ENCODE results near the gene OR13C8.
"Not testable (repeated sequence)": the region's sequence is repeated elsewhere in the genome, so short reads cannot be mapped to it uniquely, and the experiment has no call there.

The OR13C8 gene

DNA sequence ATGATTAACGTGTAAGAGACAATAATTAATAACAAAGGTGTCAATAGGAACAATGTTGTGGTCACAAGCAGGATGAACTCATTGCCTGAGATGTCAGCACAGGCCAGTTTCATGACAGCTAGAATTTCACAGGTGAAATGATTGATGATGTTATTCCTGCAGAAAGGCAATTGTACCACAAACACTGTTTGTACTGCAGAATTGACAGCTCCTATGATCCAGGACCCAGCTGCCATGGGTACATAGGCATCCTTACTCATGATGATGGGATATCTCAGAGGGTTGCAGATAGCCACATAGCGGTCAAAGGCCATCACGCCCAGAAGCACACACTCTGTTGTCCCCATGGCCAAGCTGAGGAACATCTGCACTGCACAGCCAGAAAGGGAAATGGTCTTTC, 29.8 kb downstream of the OR13C8 start:
- H3K36me3 ChIP-seq (replicated peaks in 1 of 2; ENCODE audit: control insufficient read depth in 2 of 2, insufficient read depth in 2 of 2, low read length in 2 of 2); H4K91ac ChIP-seq (ENCODE audit: low read depth, low read length, poor library complexity); H2BK5ac ChIP-seq (ENCODE audit: low read length); H2BK15ac ChIP-seq (ENCODE audit: low read length); H3K18ac ChIP-seq (ENCODE audit: low read length); H3K4me2 ChIP-seq (ENCODE audit: insufficient read depth, low read length, poor library complexity, severe bottlenecking); H2BK120ac ChIP-seq (ENCODE audit: low read depth, low read length); H3K23ac ChIP-seq (ENCODE audit: low read depth, low read length, poor library complexity); H3K4me3 ChIP-seq (ENCODE audit: low read length in 2 of 2); H3K4me1 ChIP-seq (ENCODE audit: control insufficient read depth in 2 of 2, insufficient read depth in 1 of 2, low read depth in 1 of 2, low read length in 2 of 2); DNase-seq (ENCODE audit: low spot score); H3K4ac ChIP-seq (ENCODE audit: low read length); H3K27me3 ChIP-seq (ENCODE audit: control insufficient read depth in 3 of 3, insufficient read depth in 3 of 3, low read depth in 1 of 3, low read length in 3 of 3); H3K9me3 ChIP-seq (replicated peaks in 1 of 2; ENCODE audit: control insufficient read depth in 2 of 2, insufficient read depth in 1 of 2, low read depth in 1 of 2, low read length in 2 of 2); H3K9ac ChIP-seq (ENCODE audit: low read depth, low read length, poor library complexity); H2AK5ac ChIP-seq (ENCODE audit: low read depth, low read length); H4K8ac ChIP-seq (ENCODE audit: low read depth, low read length); H3K79me1 ChIP-seq (ENCODE audit: low read depth, low read length); H2BK12ac ChIP-seq (ENCODE audit: low read length); H2AFZ ChIP-seq (ENCODE audit: low read length); H3K27ac ChIP-seq (replicated peaks; ENCODE audit: low read length); H3K14ac ChIP-seq (ENCODE audit: low read length): not testable (repeated sequence)
- no CpG with 5 or more reads among the region's 3 CpGs for WGBS, 2 donors (ENCODE audit: extremely low coverage in 2 of 2, insufficient read length in 2 of 2, insufficient replicate concordance in 1 of 2)

DNA sequence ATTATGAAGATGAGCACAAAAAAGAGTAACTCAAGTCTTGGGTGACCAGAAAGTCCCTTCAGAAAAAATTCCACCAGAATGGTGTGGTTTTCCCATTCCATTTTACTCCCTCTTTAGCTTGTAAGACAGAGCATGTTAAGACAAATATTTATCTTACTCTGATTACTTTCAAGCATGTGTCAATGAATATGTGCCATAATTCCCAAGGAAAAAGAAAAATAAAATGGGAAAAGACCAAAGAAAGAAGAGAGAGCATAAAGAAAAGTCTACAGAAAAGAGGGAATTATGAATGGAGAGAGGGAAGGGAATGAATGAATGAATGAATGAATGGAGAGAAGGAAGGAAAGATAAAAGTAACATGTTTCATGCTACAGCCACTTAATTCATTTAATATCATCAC, 30.3 kb downstream of the OR13C8 start, which contains the start of gene OR13C5:
OR13C5 (minus strand) TSS at position 101 of the 400 bp plus-strand sequence; CDS start at position 101, 0 bp downstream.
- H2AFZ ChIP-seq (ENCODE audit: low read length); H3K4me1 ChIP-seq (ENCODE audit: control insufficient read depth in 2 of 2, insufficient read depth in 1 of 2, low read depth in 1 of 2, low read length in 2 of 2): not testable (repeated sequence)

DNA sequence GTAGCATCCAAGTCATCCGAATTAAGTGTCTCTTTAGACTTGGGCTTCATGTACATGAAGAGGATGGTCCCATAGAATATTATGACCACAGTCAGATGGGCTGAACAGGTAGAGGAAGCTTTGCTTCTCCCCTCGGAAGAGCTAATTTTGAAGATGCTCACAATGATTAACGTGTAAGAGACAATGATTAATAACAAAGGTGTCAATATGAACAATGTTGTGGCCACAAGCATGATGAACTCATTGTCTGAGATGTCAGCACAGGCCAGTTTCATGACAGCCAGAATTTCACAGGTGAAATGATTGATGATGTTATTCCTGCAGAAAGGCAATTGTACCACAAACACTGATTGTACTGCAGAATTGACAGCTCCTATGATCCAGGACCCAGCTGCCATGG, 35.8 kb downstream of the OR13C8 start:
- Histone ChIP-seq H3K9ac (ENCODE audit: low read depth, low read length, poor library complexity) (no peak overlapping the region), H2BK15ac (ENCODE audit: low read length) (no peak overlapping the region), H3K36me3 (replicated peaks in 1 of 2; ENCODE audit: control insufficient read depth in 2 of 2, insufficient read depth in 2 of 2, low read length in 2 of 2) (no peaks in the 10 kb centered on the region), H3K27ac (replicated peaks; ENCODE audit: low read length) (no peak overlapping the region), H4K91ac (ENCODE audit: low read depth, low read length, poor library complexity) (no peak overlapping the region), H3K23ac (ENCODE audit: low read depth, low read length, poor library complexity) (no peak overlapping the region), H3K4me2 (ENCODE audit: insufficient read depth, low read length, poor library complexity, severe bottlenecking) (no peak overlapping the region), H2AFZ (ENCODE audit: low read length) (no peak overlapping the region), H3K4me1 (ENCODE audit: control insufficient read depth in 2 of 2, insufficient read depth in 1 of 2, low read depth in 1 of 2, low read length in 2 of 2) (no peaks in the 10 kb centered on the region), H2BK12ac (ENCODE audit: low read length) (no peak overlapping the region), H3K9me3 (replicated peaks in 1 of 2; ENCODE audit: control insufficient read depth in 2 of 2, insufficient read depth in 1 of 2, low read depth in 1 of 2, low read length in 2 of 2) (no peaks in the 10 kb centered on the region), H3K79me1 (ENCODE audit: low read depth, low read length) (no peaks in the 10 kb centered on the region), H2AK5ac (ENCODE audit: low read depth, low read length) (no peak overlapping the region), H3K4me3 (ENCODE audit: low read length in 2 of 2) (no peak overlapping the region), H3K4ac (ENCODE audit: low read length) (no peak overlapping the region), H4K8ac (ENCODE audit: low read depth, low read length) (no peak overlapping the region), H2BK120ac (ENCODE audit: low read depth, low read length) (no peak overlapping the region), H3K27me3 (ENCODE audit: control insufficient read depth in 3 of 3, insufficient read depth in 3 of 3, low read depth in 1 of 3, low read length in 3 of 3) (no peaks in the 10 kb centered on the region), H3K18ac (ENCODE audit: low read length) (no peak overlapping the region), H3K14ac (ENCODE audit: low read length) (no peak overlapping the region), H2BK5ac (ENCODE audit: low read length) (no peak overlapping the region)
- WGBS, 2 donors (ENCODE audit: extremely low coverage in 2 of 2, insufficient read length in 2 of 2, insufficient replicate concordance in 1 of 2), result no CpG with 5 or more reads among the region's 3 CpGs
- no peak for DNase-seq (ENCODE audit: low spot score)

More for the DNA sequence above, 30.3 kb downstream of the OR13C8 start, which contains the start of gene OR13C5:
- H3K9me3 ChIP-seq (replicated peaks in 1 of 2; ENCODE audit: control insufficient read depth in 2 of 2, insufficient read depth in 1 of 2, low read depth in 1 of 2, low read length in 2 of 2); H3K9ac ChIP-seq (ENCODE audit: low read depth, low read length, poor library complexity); H3K27ac ChIP-seq (replicated peaks; ENCODE audit: low read length); H2BK15ac ChIP-seq (ENCODE audit: low read length); H3K36me3 ChIP-seq (replicated peaks in 1 of 2; ENCODE audit: control insufficient read depth in 2 of 2, insufficient read depth in 2 of 2, low read length in 2 of 2); H3K4me3 ChIP-seq (ENCODE audit: low read length in 2 of 2); H3K14ac ChIP-seq (ENCODE audit: low read length); H2BK12ac ChIP-seq (ENCODE audit: low read length); H2AK5ac ChIP-seq (ENCODE audit: low read depth, low read length); H3K4me2 ChIP-seq (ENCODE audit: insufficient read depth, low read length, poor library complexity, severe bottlenecking); H2BK120ac ChIP-seq (ENCODE audit: low read depth, low read length); H4K8ac ChIP-seq (ENCODE audit: low read depth, low read length); H4K91ac ChIP-seq (ENCODE audit: low read depth, low read length, poor library complexity); H3K27me3 ChIP-seq (ENCODE audit: control insufficient read depth in 3 of 3, insufficient read depth in 3 of 3, low read depth in 1 of 3, low read length in 3 of 3); H2BK5ac ChIP-seq (ENCODE audit: low read length); H3K79me1 ChIP-seq (ENCODE audit: low read depth, low read length); H3K23ac ChIP-seq (ENCODE audit: low read depth, low read length, poor library complexity); H3K4ac ChIP-seq (ENCODE audit: low read length); H3K18ac ChIP-seq (ENCODE audit: low read length); DNase-seq (ENCODE audit: low spot score): not testable (repeated sequence)

DNA sequence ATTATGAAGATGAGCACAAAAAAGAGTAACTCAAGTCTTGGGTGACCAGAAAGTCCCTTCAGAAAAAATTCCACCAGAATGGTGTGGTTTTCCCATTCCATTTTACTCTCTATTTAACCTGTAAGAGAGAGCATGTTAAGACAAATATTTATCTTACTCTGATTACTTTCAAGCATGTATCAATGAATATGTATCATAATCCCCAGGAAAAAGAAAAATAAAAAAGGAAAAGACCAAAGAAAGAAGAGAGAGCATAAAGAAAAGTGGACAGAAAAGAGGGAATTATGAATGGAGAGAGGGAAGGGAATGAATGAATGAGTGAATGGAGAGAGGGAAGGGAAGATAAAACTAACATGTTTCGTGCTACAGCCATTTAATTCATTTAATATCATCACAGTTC, 36.6 kb downstream of the OR13C8 start, which contains the start of gene OR13C2:
OR13C2 (minus strand) TSS at position 101 of the 400 bp plus-strand sequence; CDS start at position 101, 0 bp downstream.
- H2BK120ac ChIP-seq (ENCODE audit: low read depth, low read length); H3K27me3 ChIP-seq (ENCODE audit: control insufficient read depth in 3 of 3, insufficient read depth in 3 of 3, low read depth in 1 of 3, low read length in 3 of 3); H4K91ac ChIP-seq (ENCODE audit: low read depth, low read length, poor library complexity); H3K4me1 ChIP-seq (ENCODE audit: control insufficient read depth in 2 of 2, insufficient read depth in 1 of 2, low read depth in 1 of 2, low read length in 2 of 2); H3K4ac ChIP-seq (ENCODE audit: low read length); H2AK5ac ChIP-seq (ENCODE audit: low read depth, low read length); H3K79me1 ChIP-seq (ENCODE audit: low read depth, low read length); H2AFZ ChIP-seq (ENCODE audit: low read length); H4K8ac ChIP-seq (ENCODE audit: low read depth, low read length); H2BK12ac ChIP-seq (ENCODE audit: low read length); H2BK5ac ChIP-seq (ENCODE audit: low read length); H3K9ac ChIP-seq (ENCODE audit: low read depth, low read length, poor library complexity); H3K27ac ChIP-seq (replicated peaks; ENCODE audit: low read length); H3K4me3 ChIP-seq (ENCODE audit: low read length in 2 of 2); H3K23ac ChIP-seq (ENCODE audit: low read depth, low read length, poor library complexity); H3K14ac ChIP-seq (ENCODE audit: low read length); H3K9me3 ChIP-seq (replicated peaks in 1 of 2; ENCODE audit: control insufficient read depth in 2 of 2, insufficient read depth in 1 of 2, low read depth in 1 of 2, low read length in 2 of 2); H2BK15ac ChIP-seq (ENCODE audit: low read length); DNase-seq (ENCODE audit: low spot score); H3K18ac ChIP-seq (ENCODE audit: low read length); H3K4me2 ChIP-seq (ENCODE audit: insufficient read depth, low read length, poor library complexity, severe bottlenecking); H3K36me3 ChIP-seq (replicated peaks in 1 of 2; ENCODE audit: control insufficient read depth in 2 of 2, insufficient read depth in 2 of 2, low read length in 2 of 2): not testable (repeated sequence)
- no CpG with 5 or more reads among the region's 1 CpG for WGBS, 2 donors (ENCODE audit: extremely low coverage in 2 of 2, insufficient read length in 2 of 2, insufficient replicate concordance in 1 of 2)

Measured in neuronal stem cell (in vitro differentiated cells).